ENCODE measurements around the gene FOXN3.

FOXN3 gene

DNA sequence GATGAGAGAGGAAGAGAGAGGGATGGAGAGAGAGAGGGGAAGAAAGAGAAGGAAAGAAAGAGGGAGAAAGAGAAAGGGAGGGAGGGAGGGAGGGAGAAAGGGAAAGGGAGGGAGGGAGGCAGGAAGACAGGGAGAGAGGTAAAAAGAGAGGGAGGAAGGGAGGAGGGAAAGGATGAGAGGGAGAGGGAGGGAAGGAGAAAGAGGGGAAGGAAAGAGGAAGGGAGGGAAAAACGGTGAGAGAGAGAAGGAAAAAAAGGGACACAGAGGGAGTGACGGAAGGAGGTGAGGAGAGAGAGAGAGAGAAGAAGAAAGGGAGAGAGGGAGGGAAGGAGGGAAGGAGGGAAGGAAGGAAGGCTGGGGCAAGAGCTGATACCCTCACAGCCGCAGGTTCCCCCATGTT lies 56.8 kb downstream of the FOXN3 start:
- no peak for DNase-seq (ENCODE audit: low read depth in 3 of 3)

DNA sequence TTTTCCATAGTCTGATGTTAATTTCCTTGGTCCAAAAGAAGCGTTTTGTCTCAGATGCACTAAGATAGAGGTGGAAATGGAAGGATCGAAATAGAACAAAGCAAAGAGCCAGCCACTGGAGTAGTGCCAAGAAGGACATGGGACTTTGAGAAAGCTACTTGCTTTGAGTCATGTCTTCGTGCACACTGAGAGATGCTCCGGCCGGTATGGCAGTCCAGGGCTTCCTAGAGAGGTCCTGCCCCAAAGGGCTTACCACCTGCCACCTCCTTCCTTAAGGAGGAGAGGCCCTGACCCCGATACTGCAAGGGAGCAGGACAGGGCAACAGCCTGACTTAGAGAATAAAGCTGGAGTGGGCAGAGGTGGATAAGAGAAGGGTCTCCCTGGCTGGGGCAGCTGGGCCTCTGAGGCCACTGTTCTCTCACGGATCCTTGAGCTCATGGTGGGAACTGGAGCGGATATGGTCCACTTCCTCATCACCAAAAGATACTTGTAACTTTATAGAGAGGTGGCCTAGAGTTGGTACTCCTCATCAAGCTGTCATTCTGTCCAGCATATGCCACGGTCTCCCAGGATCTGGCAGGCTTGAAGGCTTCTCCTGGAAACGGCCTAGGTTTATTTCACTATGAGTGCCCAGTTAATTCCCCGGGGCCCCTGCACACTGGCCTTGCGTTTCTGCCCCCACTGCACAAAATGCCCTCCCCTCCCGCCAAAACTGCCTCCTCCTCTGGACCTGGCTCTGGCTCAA lies 57.4 kb downstream of the FOXN3 start:
- DNase-seq (ENCODE audit: low read depth in 3 of 3), result no peak

DNA sequence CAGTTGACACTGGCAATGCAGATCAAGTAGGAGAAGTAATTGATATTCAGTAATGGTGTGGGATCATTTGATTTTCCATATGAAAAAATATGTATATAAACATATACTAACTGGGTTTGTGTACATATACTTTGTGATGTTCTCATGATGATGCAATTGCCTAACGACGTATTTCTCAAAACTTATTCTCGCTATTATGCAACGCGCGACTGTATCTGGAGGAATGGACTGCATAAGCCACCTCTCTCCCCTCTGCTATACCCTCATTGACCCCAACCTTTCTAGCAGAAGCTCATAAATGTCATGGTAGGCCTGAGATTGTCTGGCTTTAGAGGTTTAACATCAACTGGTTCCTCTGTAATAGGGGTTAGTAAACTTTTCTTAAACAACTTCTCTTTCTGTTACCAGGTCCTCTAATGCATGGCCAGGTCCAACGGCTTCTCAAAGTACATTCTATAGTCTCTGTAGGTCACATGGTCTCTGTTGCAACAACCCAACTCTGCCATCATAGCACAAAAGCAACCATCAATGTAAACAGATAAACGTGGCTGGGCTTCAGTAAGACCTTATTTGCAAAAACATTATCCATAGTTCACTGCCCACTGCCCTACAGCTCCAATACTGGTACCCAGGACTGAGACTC lies 59.3 kb downstream of the FOXN3 start:
- no peak for DNase-seq (ENCODE audit: low read depth in 3 of 3)

DNA sequence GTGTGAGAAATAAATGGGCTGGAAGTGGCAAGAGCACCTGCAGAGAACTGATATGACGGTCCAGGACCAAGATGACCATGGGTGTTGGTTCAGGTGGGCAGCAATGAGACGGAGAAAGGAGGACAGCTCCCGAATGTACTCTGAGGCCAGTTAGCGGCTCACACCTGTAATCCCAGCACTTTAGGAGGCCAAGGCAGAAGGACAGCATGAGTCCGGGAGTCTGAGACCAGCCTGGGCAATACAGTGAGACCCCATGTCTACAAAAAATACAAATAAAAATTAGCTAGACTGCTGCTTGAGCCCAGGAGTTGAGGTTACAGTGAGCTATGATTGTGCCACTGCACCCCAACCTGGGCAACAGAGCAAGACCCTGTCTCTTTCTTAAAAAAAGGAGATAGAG lies 60.1 kb downstream of the FOXN3 start:
- no peak for DNase-seq (ENCODE audit: low read depth in 3 of 3)

DNA sequence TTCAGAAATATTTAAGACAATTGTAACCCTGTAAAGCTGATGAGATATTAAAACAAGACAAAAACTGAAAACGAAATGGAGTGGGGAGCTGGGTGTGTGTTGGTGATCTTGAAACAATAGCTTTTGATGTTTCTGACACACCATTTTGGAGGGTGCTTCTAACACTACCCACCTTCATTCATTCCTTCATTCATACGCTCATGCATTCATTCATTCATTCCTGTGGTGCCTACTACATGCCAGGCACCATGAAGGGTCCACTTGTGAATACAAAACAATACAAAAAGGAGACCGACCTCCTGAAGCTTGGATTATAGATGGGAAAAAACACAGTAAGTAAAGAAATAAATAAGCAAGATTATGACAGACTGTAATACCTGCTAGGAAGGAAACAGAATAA lies 60.5 kb downstream of the FOXN3 start:
- DNase-seq (ENCODE audit: low read depth in 3 of 3), result no peak

DNA sequence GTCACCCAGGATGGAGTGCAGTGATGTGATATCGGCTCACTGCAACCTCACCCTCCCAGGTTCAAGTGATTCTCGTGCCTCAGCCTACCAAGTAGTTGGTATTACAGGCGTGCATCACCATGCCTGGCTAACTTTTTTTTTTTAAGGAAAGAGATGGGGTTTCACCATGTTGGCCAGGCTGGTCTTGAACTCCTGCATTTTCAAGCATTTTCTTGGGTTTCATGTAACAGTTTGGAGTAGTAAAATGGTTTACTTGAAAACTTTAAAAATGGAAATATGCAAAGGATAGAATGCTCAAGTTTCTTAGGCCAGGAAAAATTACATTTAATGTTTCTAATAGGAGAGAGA lies 63.3 kb downstream of the FOXN3 start:
- no peak for DNase-seq (ENCODE audit: low read depth in 3 of 3)

DNA sequence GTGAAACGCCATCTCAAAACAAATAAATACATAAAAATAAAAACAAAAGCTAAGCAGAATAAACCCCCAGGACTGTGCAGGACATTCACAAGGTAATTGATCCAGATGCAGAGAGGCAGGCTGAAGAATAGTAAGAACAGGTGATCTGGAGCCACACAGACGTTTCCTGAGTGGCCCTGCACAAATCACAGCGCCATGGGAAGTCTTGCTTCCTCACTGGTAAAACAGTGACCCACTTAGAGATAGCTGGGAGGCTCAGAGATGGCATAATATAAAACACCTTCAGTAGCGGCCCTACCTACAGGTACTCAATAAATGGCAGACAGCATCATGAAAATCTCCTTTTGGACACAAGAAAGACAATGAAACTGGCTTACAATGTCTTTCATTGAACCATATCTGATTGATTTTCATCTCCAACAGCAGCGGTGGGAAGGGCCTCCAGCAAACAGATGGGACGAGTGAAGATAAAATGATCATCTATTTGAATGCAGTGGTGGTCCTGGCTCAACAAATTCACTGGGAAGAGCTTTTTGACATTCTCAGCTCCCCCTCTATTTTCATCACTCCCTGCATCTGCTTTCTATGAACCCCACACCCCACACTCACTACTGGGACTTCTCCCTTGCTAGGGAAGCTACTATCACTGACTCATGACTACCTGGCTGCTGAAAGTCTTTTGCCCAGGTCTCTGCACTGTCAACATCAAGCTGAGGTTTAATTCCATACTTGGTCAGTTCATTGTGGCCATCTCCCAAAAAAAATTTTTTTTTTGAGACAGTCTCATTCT lies 63.9 kb downstream of the FOXN3 start:
- DNase-seq (ENCODE audit: low read depth in 3 of 3), result no peak

DNA sequence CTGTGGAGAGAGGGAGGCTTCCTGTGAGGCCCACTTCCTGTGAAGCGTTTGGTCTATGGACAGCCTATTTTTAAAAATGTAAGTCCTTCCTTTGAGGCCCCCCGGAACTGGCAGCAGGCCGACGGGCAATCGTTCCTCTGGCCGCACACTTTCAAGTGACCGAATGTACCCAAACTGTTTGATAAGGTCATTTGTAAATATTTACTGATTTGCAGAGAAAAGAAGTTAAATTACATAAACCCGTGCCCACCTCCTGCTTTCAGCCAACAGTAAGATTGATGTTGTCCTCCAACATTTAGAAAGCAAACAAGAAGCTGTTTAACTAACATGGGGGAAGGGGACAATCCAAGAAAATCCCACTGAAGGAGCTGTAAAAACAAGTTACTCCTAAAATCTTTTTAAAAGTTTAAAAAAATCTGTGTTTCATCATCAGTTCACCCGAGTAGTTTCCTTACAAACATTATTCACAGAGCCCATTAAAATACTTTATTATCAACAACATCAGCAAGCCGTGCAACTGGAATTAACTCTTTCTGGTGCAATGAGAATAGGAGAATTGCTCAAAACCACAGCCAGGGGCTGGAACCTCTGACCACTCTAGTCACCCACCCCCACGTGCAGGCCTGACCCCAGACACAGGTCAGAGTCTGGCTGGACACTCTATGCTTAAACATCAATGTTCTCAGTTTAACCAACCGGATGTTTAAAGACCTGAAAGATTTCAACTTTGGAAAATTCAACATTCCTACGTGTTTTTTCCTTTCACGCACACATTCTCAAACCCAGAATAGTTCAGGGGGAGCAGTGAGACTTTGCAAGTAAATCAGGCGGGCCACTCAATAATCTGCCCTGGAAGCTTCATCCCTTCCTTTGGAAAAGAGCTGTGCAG lies 65.3 kb downstream of the FOXN3 start:
- no peak for DNase-seq (ENCODE audit: low read depth in 3 of 3)

DNA sequence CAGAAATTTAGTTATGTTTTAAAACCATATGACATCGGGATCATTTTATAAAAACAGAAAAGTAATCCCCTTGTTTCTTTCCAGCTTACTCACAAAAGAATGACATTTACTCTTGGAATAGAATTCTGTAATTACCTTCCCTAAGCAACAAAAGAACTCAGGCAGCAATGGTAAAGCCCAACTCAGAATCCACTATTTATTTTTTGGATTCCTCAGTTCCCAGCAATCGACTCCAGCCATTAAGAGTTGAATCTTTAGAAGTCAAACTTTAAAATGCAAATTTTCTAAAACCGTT lies 65.9 kb downstream of the FOXN3 start:
- DNase-seq (ENCODE audit: low read depth in 3 of 3), result no peak

GRCh38 chr14:89350152-89350551 lies 66.9 kb downstream of the FOXN3 start:
- DNase-seq (ENCODE audit: low read depth in 3 of 3), result no peak

- DNase-seq (ENCODE audit: low read depth in 3 of 3), result no peak
Observed at GRCh38 chr14:89349171-89350008, 67.6 kb downstream of the FOXN3 start.

DNA sequence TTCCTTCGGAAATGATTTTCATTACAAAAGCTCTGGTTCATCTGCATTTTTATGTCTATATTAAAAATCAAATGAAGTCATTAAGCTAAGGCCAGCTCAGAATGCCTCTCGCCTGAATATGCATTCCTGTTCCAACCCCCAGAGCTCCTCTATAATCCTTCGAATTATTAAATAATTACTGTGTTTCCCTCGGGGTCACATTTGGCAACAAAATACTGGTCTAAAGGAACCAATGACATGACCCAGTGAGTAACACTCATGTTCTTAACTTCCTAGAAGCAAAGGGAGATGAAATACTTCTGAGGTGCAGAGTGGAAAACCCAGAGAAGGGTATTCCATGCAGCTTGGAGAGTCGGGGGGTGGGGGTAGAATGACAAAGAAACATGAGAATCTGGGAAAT lies 68.3 kb downstream of the FOXN3 start:
- DNase-seq (ENCODE audit: low read depth in 3 of 3), result no peak

DNA sequence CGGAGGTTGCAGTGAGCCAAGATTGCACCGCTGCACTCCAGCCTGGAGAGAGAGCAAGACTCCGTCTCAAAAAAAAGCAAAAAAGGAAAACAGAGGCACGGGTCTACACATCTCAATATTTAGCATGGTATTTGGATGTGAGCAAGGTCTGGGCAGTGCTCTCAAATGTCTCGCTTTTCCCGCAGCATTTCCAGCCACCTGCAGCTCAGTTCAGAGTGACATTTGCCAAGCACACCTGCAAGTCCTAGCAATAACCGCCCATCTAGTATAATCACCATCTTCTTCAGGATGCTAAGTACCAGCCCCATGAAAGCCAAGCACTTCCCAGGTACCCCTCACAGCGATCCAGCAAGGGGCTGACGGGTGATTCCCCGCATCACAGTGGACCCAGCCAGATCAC lies 69.1 kb downstream of the FOXN3 start:
- no peak for DNase-seq (ENCODE audit: low read depth in 3 of 3)

DNA sequence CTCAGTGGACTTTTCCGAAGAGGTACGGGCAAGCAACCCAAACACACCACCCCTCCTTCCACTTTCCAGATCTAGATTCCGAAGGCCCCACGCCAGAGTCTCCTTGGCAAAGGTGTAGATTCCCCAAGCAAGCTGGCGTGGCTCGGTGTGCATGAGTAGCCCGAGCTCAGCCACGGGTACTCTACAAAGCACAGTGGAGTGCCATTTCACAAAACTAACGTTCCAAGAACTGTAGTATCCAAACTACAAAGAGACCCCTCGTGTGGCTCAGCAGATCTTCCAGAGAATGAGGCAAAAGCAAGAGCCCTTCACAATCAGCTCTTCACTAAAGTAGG lies 72.1 kb downstream of the FOXN3 start:
- DNase-seq (ENCODE audit: low read depth in 3 of 3), result no peak

DNA sequence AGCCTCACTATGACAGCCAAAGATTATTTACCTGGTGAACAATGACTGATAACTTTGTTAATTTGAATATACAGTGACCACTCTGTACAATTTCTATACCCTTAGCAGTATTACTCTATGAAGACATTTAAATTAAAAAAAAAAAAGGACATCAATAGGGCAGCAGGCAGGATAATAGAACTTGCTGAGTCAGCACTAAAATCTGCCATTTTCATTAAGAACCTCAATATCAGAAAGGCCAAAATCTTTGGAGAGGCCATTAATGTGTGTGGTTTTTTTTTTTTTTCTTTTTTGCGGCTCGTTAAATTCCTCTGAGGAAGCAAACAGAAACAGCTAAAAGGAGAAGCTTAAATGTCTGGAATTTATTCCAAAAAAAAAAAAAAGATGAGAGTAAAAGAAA lies 73.7 kb downstream of the FOXN3 start:
- DNase-seq (ENCODE audit: low read depth in 3 of 3), result no peak

DNA sequence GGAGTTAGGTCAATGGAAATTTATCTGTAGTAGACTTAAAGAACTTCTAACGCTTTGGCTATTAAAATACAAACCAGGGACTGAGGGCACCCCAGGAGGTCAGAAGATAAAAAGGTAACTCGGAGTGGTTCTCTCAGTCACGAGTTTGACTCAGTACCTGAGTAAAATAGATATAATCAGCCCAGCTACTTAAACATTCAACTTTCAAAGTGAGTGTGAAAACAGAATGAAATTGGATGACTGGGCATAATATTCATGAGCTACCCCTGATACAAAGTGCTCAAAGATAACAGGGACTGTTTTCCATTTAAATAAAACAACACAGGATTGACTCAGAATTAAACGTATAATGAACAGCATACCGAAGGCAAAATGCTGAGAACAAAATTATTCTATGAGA lies 75.0 kb downstream of the FOXN3 start:
- DNase-seq (ENCODE audit: low read depth in 3 of 3), result no peak

GRCh38 chr14:89340200-89341181 lies 76.5 kb downstream of the FOXN3 start:
- no peak for DNase-seq (ENCODE audit: low read depth in 3 of 3)

GRCh38 chr14:89339579-89339978 lies 77.5 kb downstream of the FOXN3 start:
- no peak for DNase-seq (ENCODE audit: low read depth in 3 of 3)

DNA sequence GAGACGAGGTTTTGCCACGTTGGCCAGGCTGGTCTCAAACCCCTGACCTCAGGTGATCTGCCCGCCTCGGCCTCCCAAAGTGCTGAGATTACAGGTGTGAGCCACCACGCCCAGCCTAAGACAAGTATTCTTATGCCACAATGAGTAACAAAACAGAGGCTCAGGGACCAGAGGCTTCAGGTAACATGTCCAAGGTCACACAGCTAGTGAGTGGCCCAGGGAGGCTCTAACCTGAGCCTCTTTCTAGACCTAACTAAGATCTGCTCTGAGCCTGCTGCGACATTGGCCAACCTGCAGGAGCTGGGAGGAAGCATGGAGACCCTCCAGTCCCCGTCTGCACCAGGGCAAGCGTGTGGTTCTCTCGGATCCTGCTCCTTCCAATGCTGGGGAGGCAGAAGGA lies 77.9 kb downstream of the FOXN3 start:
- DNase-seq (ENCODE audit: low read depth in 3 of 3), result no peak

- no peak for DNase-seq (ENCODE audit: low read depth in 3 of 3)
Observed at GRCh38 chr14:89336338-89336737, 80.7 kb downstream of the FOXN3 start.

Measured in stimulated activated CD4-positive, alpha-beta T cell treated with anti-CD3 and anti-CD28 coated beads, TNF-alpha, amount 100 ng/mL, for 4 hours (primary cell).